Activated CD8-positive, alpha-beta T cell treated with anti-CD3 and anti-CD28 coated beads for 36 hours (primary cell): Measurements from ENCODE around the gene PRAMEF1. TPM values are rescaled to one million over a fixed set of nuclear protein-coding genes. Genes with fewer than 3 reads are reported as not detected.
"Not testable (repeated sequence)": the region's sequence is repeated elsewhere in the genome, so short reads cannot be mapped to it uniquely, and the experiment has no call there.

Experiments used
- ATAC-seq: fragments of 200-7000 bp; cut with Tn5 transposase; one replicate; pipeline ENCODE4 v1.10.0; 2021; ENCODE audit warnings: mild to moderate bottlenecking, moderate library complexity
- CTCF ChIA-PET: fragments of 350-600 bp; sonication (Branson Sonifier 250); formaldehyde crosslinking; loops from one replicate; lab custom pipeline; 2021; ENCODE audit warnings: antibody characterized with exemption; lab: Charles Lee
- POLR2A ChIA-PET: fragments of 350-600 bp; sonication (Branson Sonifier 250); formaldehyde crosslinking; loops from one replicate; lab custom pipeline; 2021; ENCODE audit warnings: antibody characterized with exemption; lab: Charles Lee
- DNase-seq: peaks from one replicate; pipeline ENCODE4 v3.0.0-alpha.2; 2020
- H3K27ac Mint-ChIP-seq: one replicate; pipeline ENCODE4 v1.8.0; 2021; ENCODE audit warnings: mild to moderate bottlenecking, mixed read lengths
- H3K27me3 Mint-ChIP-seq: one replicate; pipeline ENCODE4 v1.8.0; 2021; ENCODE audit warnings: mixed read lengths
- H3K36me3 Mint-ChIP-seq: one replicate; pipeline ENCODE4 v1.8.0; 2021; ENCODE audit warnings: low read depth, mixed read lengths
- H3K4me1 Mint-ChIP-seq: one replicate; pipeline ENCODE4 v1.8.0; 2021; ENCODE audit warnings: low read depth, mixed read lengths
- H3K4me3 Mint-ChIP-seq: one replicate; pipeline ENCODE4 v1.8.0; 2021; ENCODE audit warnings: mild to moderate bottlenecking, moderate library complexity, mixed read lengths
- H3K9me3 Mint-ChIP-seq: one replicate; pipeline ENCODE4 v1.8.0; 2021; ENCODE audit warnings: mixed read lengths
- intact Hi-C: fragments of 100-400 bp; cut with micrococcal nuclease; formaldehyde crosslinking; loops from one replicate; pipeline ENCODE4 v1.10.0; 2022
- total RNA-seq, 2 experiments: library from RNA; stranded (reverse); gene quantifications; one replicate each; pipeline ENCODE4 v1.2.3, GENCODE V29; 2021
- TF ChIP-seq, protein P1 (sequence below): fragments of 200-600 bp; IDR thresholded peaks from one replicate; pipeline ENCODE4 v1.8.0; 2022; ENCODE audit warnings: antibody characterized with exemption, mild to moderate bottlenecking

Gene PRAMEF1, protein sequence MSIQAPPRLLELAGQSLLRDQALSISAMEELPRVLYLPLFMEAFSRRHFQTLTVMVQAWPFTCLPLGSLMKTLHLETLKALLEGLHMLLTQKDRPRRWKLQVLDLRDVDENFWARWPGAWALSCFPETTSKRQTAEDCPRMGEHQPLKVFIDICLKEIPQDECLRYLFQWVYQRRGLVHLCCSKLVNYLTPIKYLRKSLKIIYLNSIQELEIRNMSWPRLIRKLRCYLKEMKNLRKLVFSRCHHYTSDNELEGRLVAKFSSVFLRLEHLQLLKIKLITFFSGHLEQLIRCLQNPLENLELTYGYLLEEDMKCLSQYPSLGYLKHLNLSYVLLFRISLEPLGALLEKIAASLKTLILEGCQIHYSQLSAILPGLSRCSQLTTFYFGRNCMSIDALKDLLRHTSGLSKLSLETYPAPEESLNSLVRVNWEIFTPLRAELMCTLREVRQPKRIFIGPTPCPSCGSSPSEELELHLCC
- not detected for total RNA-seq

DNA sequence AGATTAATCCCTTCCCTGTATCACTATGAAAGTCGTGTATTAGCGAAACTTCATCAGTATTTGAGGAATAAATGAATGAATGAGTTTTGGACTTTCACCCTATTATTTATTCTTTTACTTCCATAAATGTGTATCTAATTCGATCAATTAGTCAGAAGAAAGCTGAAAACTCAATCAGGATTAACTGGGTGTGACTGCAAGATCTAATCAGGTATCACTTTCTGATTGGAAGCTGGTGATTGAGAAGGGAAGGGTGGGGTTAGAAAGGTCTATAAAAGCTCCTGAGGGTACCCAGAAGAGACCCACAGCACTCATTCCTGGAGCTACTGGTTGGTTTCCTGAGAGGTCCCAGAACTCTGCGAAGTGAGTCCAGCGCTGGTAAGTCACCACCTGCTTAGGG, at the start of gene PRAMEF1:
Gene PRAMEF1, plus strand, starts transcription at position 301 of the 400 bp plus-strand sequence. CDS start 1,831 bp downstream, outside the sequence.
- H3K27ac Mint-ChIP-seq, ATAC-seq, H3K36me3 Mint-ChIP-seq, CTCF ChIA-PET, DNase-seq, H3K9me3 Mint-ChIP-seq, POLR2A ChIA-PET, intact Hi-C loops, H3K4me3 Mint-ChIP-seq, H3K27me3 Mint-ChIP-seq, H3K4me1 Mint-ChIP-seq: not testable (repeated sequence)

DNA sequence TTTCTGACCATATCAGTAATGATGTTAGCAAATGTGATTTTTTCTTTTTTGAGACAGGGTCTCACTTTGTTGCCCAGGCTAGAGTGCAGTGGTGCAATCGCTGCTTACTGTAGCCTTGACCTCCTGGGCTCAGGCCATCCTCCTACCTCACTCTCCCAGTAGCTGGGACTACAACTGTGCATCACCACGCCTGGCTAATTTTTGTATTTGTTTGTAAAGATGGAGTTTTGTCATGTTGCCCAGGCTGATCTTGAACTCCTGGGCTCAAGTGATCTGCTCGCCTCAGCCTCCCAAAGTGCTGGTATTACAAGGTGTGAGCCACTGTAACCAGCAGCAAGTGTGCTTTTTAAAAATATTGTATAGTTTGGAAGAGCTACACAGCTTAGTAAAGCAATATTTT, 49.3 kb upstream of the PRAMEF1 start:
- no peaks in the 10 kb centered on the region for H3K36me3 Mint-ChIP-seq
- intact Hi-C loops: no loop called here
- H3K27me3 Mint-ChIP-seq: peaks cover 38% of the 10 kb centered on the region
- DNase-seq (no peak), ATAC-seq (no peak)
- TF ChIP-seq, protein P1, sequence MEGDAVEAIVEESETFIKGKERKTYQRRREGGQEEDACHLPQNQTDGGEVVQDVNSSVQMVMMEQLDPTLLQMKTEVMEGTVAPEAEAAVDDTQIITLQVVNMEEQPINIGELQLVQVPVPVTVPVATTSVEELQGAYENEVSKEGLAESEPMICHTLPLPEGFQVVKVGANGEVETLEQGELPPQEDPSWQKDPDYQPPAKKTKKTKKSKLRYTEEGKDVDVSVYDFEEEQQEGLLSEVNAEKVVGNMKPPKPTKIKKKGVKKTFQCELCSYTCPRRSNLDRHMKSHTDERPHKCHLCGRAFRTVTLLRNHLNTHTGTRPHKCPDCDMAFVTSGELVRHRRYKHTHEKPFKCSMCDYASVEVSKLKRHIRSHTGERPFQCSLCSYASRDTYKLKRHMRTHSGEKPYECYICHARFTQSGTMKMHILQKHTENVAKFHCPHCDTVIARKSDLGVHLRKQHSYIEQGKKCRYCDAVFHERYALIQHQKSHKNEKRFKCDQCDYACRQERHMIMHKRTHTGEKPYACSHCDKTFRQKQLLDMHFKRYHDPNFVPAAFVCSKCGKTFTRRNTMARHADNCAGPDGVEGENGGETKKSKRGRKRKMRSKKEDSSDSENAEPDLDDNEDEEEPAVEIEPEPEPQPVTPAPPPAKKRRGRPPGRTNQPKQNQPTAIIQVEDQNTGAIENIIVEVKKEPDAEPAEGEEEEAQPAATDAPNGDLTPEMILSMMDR: no peak
- peaks cover 3% of the 10 kb centered on the region for H3K9me3 Mint-ChIP-seq
- H3K4me3 Mint-ChIP-seq: no peak overlapping the region
- CTCF ChIA-PET: no interaction called here
- peaks cover 2% of the 10 kb centered on the region for H3K4me1 Mint-ChIP-seq
- H3K27ac Mint-ChIP-seq: no peak overlapping the region
- POLR2A ChIA-PET: no interaction called here

DNA sequence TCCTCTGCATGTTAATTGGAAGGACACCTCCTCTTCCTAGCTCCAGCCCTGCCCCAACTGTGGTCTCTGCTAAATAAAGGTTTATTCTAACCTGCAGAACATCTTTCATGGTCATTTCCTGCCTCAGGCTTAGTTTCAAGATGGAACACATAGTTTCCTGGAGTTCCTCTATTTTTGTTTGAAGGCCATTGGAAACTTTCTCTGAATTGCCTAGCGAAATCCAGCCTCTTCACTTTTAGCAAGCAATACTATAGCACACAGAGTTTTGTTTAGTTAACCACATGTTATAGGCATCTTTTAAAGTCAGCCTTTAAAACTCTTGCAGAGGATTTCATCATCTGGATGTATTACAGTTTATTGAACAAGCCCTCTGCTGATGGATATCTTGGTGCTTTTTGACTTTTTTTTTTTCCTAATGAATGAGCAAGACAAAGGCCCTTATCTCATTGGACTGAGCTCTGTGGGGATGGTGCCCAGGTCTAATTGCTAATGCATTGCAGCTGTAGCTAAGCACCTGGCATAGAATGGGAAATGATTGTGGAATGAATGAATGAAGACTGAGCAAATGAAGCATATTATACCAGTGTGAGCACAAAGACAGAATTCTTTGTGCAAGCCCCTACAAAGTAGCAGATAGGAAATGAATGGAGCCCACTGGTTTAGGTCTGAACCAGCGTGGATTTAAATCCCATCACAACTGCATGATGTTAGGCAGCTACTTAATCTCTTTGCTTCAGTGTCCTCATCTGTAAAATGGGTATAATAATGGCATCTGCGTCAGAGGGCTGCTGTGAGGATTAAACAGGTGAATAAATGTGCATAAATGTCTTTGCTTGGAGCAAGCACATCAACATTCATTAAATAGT, 45.8 kb upstream of the PRAMEF1 start:
- peaks cover 2% of the 10 kb centered on the region for H3K4me1 Mint-ChIP-seq
- H3K27me3 Mint-ChIP-seq: peaks cover 39% of the 10 kb centered on the region
- TF ChIP-seq, protein P1: no peak
- CTCF ChIA-PET: no interaction called here
- no peak for ATAC-seq
- DNase-seq: no peak
- H3K9me3 Mint-ChIP-seq: peaks cover 19% of the 10 kb centered on the region
- H3K4me3 Mint-ChIP-seq: no peak overlapping the region
- intact Hi-C loops: no loop called here
- POLR2A ChIA-PET: interaction anchor here (0.6 kb wide), 1 partner anchor 445 kb away, joined by 3 read pairs; no protein-coding TSS in a partner anchor
- no peak overlapping the region for H3K27ac Mint-ChIP-seq
- peaks cover 4% of the 10 kb centered on the region for H3K36me3 Mint-ChIP-seq

DNA sequence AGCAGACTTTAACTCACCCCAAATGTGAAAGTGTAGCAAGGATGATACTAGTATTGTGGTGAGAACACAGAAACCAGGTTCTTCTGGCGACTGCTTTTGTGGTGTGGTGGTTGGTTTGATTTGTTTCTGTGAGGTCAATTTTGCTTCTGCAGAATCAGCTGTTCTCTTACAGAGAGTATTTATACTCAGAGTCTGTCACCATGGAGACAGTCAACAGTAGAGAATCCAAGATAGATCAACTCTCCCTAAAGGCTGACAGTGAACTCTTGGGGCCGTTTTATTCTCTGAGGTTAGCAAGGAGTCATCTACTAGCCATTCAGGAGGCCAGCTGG, 45.2 kb upstream of the PRAMEF1 start, which contains the start of gene CFAP107:
Gene CFAP107, plus strand, starts transcription at position 209 of the 332 bp plus-strand sequence. CDS start 231 bp downstream, outside the sequence.
- peaks cover 4% of the 10 kb centered on the region for H3K36me3 Mint-ChIP-seq
- no peak for ATAC-seq
- TF ChIP-seq, protein P1: no peak
- no peak within 1 kb of the TSS for H3K27ac Mint-ChIP-seq
- peaks cover 21% of the 10 kb centered on the region for H3K9me3 Mint-ChIP-seq
- POLR2A ChIA-PET: no interaction called here
- no peak for DNase-seq
- no peak within 1 kb of the TSS for H3K4me3 Mint-ChIP-seq
- CTCF ChIA-PET: no interaction called here
- peaks cover 2% of the 10 kb centered on the region for H3K4me1 Mint-ChIP-seq
- intact Hi-C loops: no loop called here
- peaks cover 41% of the 10 kb centered on the region for H3K27me3 Mint-ChIP-seq

DNA sequence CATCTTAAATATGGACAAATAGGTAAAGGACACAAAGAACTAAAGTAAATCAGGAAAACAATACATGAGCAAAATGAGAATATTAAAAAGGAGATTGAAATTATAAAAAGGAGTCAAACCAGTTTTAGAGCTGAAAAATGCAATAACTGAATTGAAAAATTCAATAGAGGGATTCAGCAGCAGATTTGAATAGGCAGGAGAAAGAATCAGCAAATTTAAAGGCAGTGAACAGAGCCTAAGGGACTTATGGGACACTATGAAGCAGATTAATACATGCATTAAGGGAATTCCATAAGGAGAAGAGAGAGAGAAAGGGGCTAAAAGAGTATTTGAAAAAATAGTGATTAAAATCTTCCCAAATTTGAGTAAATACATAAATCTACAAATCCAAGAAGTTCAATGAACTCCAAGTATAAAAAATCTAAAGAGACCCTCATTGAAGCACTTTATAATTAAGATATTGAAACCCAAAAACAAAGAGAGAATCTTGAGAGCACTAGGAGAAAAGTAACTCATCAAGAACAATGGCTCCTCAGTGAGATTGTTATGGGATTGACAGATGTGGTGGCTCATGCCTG, 42.3 kb upstream of the PRAMEF1 start:
- Mint-ChIP-seq H3K36me3 (peaks cover 4% of the 10 kb centered on the region), H3K27me3 (peaks cover 34% of the 10 kb centered on the region), H3K4me1 (peaks cover 2% of the 10 kb centered on the region), H3K27ac (no peak overlapping the region), H3K9me3 (peaks cover 21% of the 10 kb centered on the region), H3K4me3 (no peak overlapping the region)
- intact Hi-C loops: no loop called here
- TF ChIP-seq, protein P1: no peak
- ChIA-PET CTCF (no interaction called here), POLR2A (interaction anchor here (0.7 kb wide), 1 partner anchor 15 kb away, joined by 4 read pairs; no protein-coding TSS in a partner anchor)
- DNase-seq (no peak), ATAC-seq (no peak)
